ENCODE measurements around the gene PSMA7. TPM values are rescaled to one million over a fixed set of nuclear protein-coding genes. Genes with fewer than 3 reads are reported as not detected.

Gene PSMA7
- total and polyA plus RNA-seq, 2 donors (not counting 1 experiment from before 2014, with no cell fraction given), result 140 to 252 TPM

GRCh38 chr20:62158541-62158940 is 15.3 kb upstream of the PSMA7 start:
- no peak overlapping the region for H2AFZ ChIP-seq (ENCODE audit: insufficient read depth, low read depth, low read length, poor library complexity, severe bottlenecking)
- H3K27me3 ChIP-seq (replicated peaks in 1 of 4; ENCODE audit: control extremely low read depth in 1 of 4, control insufficient read depth in 3 of 4, insufficient read depth in 4 of 4, low read length in 3 of 4), result no peaks in the 10 kb centered on the region
- intact Hi-C loops (cut with micrococcal nuclease), result no loop called here
- H3K9ac ChIP-seq (ENCODE audit: low read length), result no peak overlapping the region
- H4K20me1 ChIP-seq (ENCODE audit: control insufficient read depth, insufficient read depth, low read length, poor library complexity, severe bottlenecking), result peaks cover 31% of the 10 kb centered on the region
- peaks cover 42% of the 10 kb centered on the region for H3K79me2 ChIP-seq (ENCODE audit: control insufficient read depth, insufficient read depth, low read length)
- ATAC-seq (ENCODE audit: low read depth) (no peak), DNase-seq (no peak)
- H3K4me1 ChIP-seq (ENCODE audit: control insufficient read depth in 2 of 2, insufficient read depth in 2 of 2, low read length in 2 of 2), result peaks cover 0 to 4% of the 10 kb centered on the region in 2 donors
- ChIA-PET POLR2A (no interaction called here), CTCF (interaction anchor here (1.2 kb wide), 1 partner anchor 148 kb away, joined by 4 read pairs; no protein-coding TSS in a partner anchor)
- Mint-ChIP-seq H3K27me3 (no peaks in the 10 kb centered on the region), H3K4me1 (peaks cover 11% of the 10 kb centered on the region), H3K4me3 (no peak overlapping the region), H3K9me3 (ENCODE audit: insufficient read depth) (peaks cover 4% of the 10 kb centered on the region), H3K27ac (no peak overlapping the region)
- 92% methylated on average over 22 of the region's 22 CpGs for WGBS (ENCODE audit: insufficient coverage)
- no peak overlapping the region for H3K4me2 ChIP-seq (replicated peaks; ENCODE audit: low read depth, low read length, poor library complexity, severe bottlenecking)
- no peak overlapping the region for H3K4me3 ChIP-seq (ENCODE audit: control extremely low read depth in 1 of 5, extremely low read depth in 1 of 5, insufficient read depth in 1 of 5, low read depth in 2 of 5, low read length in 4 of 5)
- peaks cover 0 to 18% of the 10 kb centered on the region in 2 experiments for H3K36me3 ChIP-seq (replicated peaks in 1 of 2; ENCODE audit: control extremely low read depth in 1 of 2, control insufficient read depth in 1 of 2, extremely low read depth in 1 of 2, insufficient read depth in 2 of 2, low read length in 1 of 2)
- no peak overlapping the region for H3K27ac ChIP-seq (ENCODE audit: low read length in 2 of 2)
- TF ChIP-seq EZH2 (IDR thresholded peaks at IDR 0.05; ENCODE audit: borderline replicate concordance, insufficient read depth, low read depth, low read length, poor library complexity, severe bottlenecking), result no peak
- no peak for TF ChIP-seq CTCF (IDR thresholded peaks at IDR 0.05)
- peaks cover 0 to 4% (median 0%) of the 10 kb centered on the region in 3 donors for H3K9me3 ChIP-seq (ENCODE audit: control extremely low read depth in 1 of 3, control insufficient read depth in 2 of 3, insufficient read depth in 1 of 3, low read length in 2 of 3)

- ATAC-seq (ENCODE audit: low read depth) (no peak), DNase-seq (no peak)
- Histone ChIP-seq H3K27ac (ENCODE audit: low read length in 2 of 2) (no peak overlapping the region), H3K79me2 (ENCODE audit: control insufficient read depth, insufficient read depth, low read length) (peaks cover 47% of the 10 kb centered on the region), H4K20me1 (ENCODE audit: control insufficient read depth, insufficient read depth, low read length, poor library complexity, severe bottlenecking) (peaks cover 31% of the 10 kb centered on the region), H3K9ac (ENCODE audit: low read length) (no peak overlapping the region), H3K9me3 (ENCODE audit: control extremely low read depth in 1 of 3, control insufficient read depth in 2 of 3, insufficient read depth in 1 of 3, low read length in 2 of 3) (peaks cover 0 to 9% (median 0%) of the 10 kb centered on the region in 3 donors), H3K4me3 (ENCODE audit: control extremely low read depth in 1 of 5, extremely low read depth in 1 of 5, insufficient read depth in 1 of 5, low read depth in 2 of 5, low read length in 4 of 5) (no peak overlapping the region), H3K36me3 (replicated peaks in 1 of 2; ENCODE audit: control extremely low read depth in 1 of 2, control insufficient read depth in 1 of 2, extremely low read depth in 1 of 2, insufficient read depth in 2 of 2, low read length in 1 of 2) (peaks cover 0 to 18% of the 10 kb centered on the region in 2 experiments), H2AFZ (ENCODE audit: insufficient read depth, low read depth, low read length, poor library complexity, severe bottlenecking) (no peak overlapping the region), H3K4me1 (ENCODE audit: control insufficient read depth in 2 of 2, insufficient read depth in 2 of 2, low read length in 2 of 2) (peaks cover 0 to 4% of the 10 kb centered on the region in 2 donors), H3K27me3 (replicated peaks in 1 of 4; ENCODE audit: control extremely low read depth in 1 of 4, control insufficient read depth in 3 of 4, insufficient read depth in 4 of 4, low read length in 3 of 4) (no peaks in the 10 kb centered on the region), H3K4me2 (replicated peaks; ENCODE audit: low read depth, low read length, poor library complexity, severe bottlenecking) (no peak overlapping the region)
- ChIA-PET CTCF (interaction anchor here (1.2 kb wide), 1 partner anchor 147 kb away, joined by 4 read pairs; no protein-coding TSS in a partner anchor), POLR2A (no interaction called here)
- H3K4me3 Mint-ChIP-seq, result no peak overlapping the region
- intact Hi-C loops (cut with micrococcal nuclease), result no loop called here
- H3K4me1 Mint-ChIP-seq, result peaks cover 11% of the 10 kb centered on the region
- no peak overlapping the region for H3K27ac Mint-ChIP-seq
- H3K27me3 Mint-ChIP-seq, result no peaks in the 10 kb centered on the region
- no peak for TF ChIP-seq EZH2 (IDR thresholded peaks at IDR 0.05; ENCODE audit: borderline replicate concordance, insufficient read depth, low read depth, low read length, poor library complexity, severe bottlenecking)
- TF ChIP-seq CTCF (IDR thresholded peaks at IDR 0.05), result no peak
- 99% methylated on average over 12 of the region's 12 CpGs for WGBS (ENCODE audit: insufficient coverage)
- H3K9me3 Mint-ChIP-seq (ENCODE audit: insufficient read depth), result peaks cover 6% of the 10 kb centered on the region
Observed at GRCh38 chr20:62158088-62158400, 14.8 kb upstream of the PSMA7 start.
